ENCODE data around the gene NPR3.

DNA sequence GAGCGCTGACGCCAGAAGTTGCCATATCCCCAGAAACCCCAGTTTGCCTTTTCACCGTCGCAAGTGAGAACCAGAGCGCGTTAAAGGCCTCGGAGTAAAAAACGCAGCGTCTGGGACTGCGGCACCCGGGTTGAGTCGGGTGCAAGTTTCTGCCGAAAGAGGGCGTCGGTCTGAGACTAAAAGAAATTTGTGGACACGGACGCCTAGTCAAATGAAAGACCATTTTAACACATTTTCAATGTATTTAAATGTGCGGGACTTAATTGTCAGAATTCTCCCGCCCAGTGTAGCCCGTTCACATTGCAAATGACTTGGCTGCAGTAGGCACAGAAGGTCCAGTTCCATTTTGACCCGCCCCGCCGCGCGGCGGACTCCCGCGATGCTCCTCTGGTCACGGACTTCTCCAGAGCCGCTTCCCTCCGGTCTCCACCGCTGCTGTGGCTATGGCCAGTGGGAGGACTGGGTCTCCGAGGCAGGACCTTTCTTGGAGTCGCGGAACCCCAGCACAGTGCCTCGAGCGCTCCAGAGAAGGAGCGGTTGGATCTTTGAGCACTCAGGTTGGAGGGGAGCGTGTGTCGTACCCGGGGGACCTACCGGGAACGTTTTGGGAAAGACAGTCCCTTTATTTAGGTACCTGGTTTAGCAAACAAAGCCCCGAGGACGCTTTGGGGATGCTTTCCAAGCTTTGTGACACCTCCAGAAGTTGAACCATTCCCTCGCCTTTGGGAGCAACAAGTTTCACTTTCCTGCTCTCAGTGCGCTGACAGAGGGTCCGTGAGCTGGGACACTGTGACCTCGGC, 1.2 kb upstream of the NPR3 start:
- TF ChIP-seq EZH2 (IDR thresholded peaks at IDR 0.05) (no peak), POLR2AphosphoS5 (IDR thresholded peaks at IDR 0.05; ENCODE audit: borderline replicate concordance, low read depth, low read length) (no peak), FOXP2 (optimal IDR thresholded peaks at IDR 0.05; ENCODE audit: control extremely low read depth, extremely low read length, insufficient read depth) (no peak)

All from SK-N-MC (cell line).